Activated naive CD4-positive, alpha-beta T cell treated with anti-CD3 and anti-CD28 coated beads, Interleukin-2, amount 50 U/mL, for 24 hours (primary cell): ENCODE results near the gene MPG.

ENCODE experiments used
- H3K27ac Mint-ChIP-seq: one replicate; pipeline ENCODE4 v1.8.0; 2021; ENCODE audit warnings: mild to moderate bottlenecking, mixed read lengths
- H3K27me3 Mint-ChIP-seq: one replicate; pipeline ENCODE4 v1.8.0; 2021; ENCODE audit warnings: mixed read lengths
- H3K36me3 Mint-ChIP-seq: one replicate; pipeline ENCODE4 v1.8.0; 2021; ENCODE audit warnings: mixed read lengths
- H3K4me1 Mint-ChIP-seq: one replicate; pipeline ENCODE4 v1.8.0; 2021; ENCODE audit warnings: mixed read lengths
- H3K4me3 Mint-ChIP-seq: one replicate; pipeline ENCODE4 v1.8.0; 2021; ENCODE audit warnings: mild to moderate bottlenecking, mixed read lengths
- H3K9me3 Mint-ChIP-seq: one replicate; pipeline ENCODE4 v1.8.0; 2021; ENCODE audit warnings: mixed read lengths

MPG gene

GRCh38 chr16:130533-131173, 52.6 kb downstream of the MPG start:
- Mint-ChIP-seq H3K4me1 (peaks cover 44% of the 10 kb centered on the region), H3K27ac (no peak overlapping the region), H3K9me3 (no peaks in the 10 kb centered on the region), H3K4me3 (no peak overlapping the region), H3K36me3 (peaks cover 2% of the 10 kb centered on the region), H3K27me3 (no peaks in the 10 kb centered on the region)

GRCh38 chr16:132120-132519, 54.1 kb downstream of the MPG start:
- Mint-ChIP-seq H3K4me1 (peaks cover 50% of the 10 kb centered on the region), H3K27me3 (no peaks in the 10 kb centered on the region), H3K36me3 (peaks cover 5% of the 10 kb centered on the region), H3K27ac (no peak overlapping the region), H3K9me3 (no peaks in the 10 kb centered on the region), H3K4me3 (no peak overlapping the region)

DNA sequence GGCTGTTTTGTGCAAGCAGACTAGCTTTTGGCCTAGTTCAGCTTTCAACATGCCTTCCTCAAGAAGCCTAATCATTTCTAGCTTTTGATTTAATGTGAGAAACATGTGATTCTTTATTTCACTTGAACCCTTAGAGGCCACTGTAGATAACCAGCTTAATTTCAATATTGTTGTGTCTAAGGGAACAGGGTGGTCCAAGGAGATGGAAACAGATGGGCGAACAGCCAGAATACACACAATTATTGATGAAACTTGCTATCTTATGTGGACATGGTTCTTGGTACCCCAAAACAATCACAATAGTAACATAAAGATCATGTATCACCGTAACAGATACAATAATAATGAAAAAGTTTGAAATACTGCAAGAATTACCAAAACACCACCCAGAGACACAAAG, 55.7 kb downstream of the MPG start:
- H3K4me1 Mint-ChIP-seq = peaks cover 52% of the 10 kb centered on the region
- no peak overlapping the region for H3K4me3 Mint-ChIP-seq
- no peak overlapping the region for H3K27ac Mint-ChIP-seq
- peaks cover 5% of the 10 kb centered on the region for H3K36me3 Mint-ChIP-seq
- no peaks in the 10 kb centered on the region for H3K27me3 Mint-ChIP-seq
- H3K9me3 Mint-ChIP-seq = no peaks in the 10 kb centered on the region
